K562 (cell line): ENCODE results near the gene FASTK. TPM values are rescaled to one million over a fixed set of nuclear protein-coding genes. Genes with fewer than 3 reads are reported as not detected.
A peak's percentile ranks its signal among the peaks of the same experiment; 100 is the strongest.

Experiments used
- ATF4 ChIP-seq: fragments of 450-650 bp; formaldehyde crosslinking; IDR thresholded peaks from 2 replicates; pipeline ENCODE4 v1.4.0; 2022; ENCODE audit warnings: mild to moderate bottlenecking, moderate library complexity
- CHAMP1 ChIP-seq: fragments of 450-650 bp; IDR thresholded peaks from 2 replicates; pipeline ENCODE4 v1.6.1; 2016; ENCODE audit warnings: mild to moderate bottlenecking
- CUX1 ChIP-seq: fragments of 200-800 bp; sonication (Bioruptor generic); IDR thresholded peaks from 2 replicates; pipeline ENCODE4 v1.6.1; 2016; ENCODE audit warnings: missing genetic modification characterization, missing compliant biosample characterization
- EHMT2 ChIP-seq: fragments of 450-650 bp; IDR thresholded peaks from 2 replicates; pipeline ENCODE4 v1.6.1; 2018; ENCODE audit warnings: antibody characterized with exemption
- MAX ChIP-seq: sonication (generic); formaldehyde crosslinking; IDR thresholded peaks from 2 replicates; pipeline ENCODE4 v1.9.0; 2022; ENCODE audit warnings: mild to moderate bottlenecking, missing genetic modification reagents
- NR1H2 ChIP-seq: sonication (generic); formaldehyde crosslinking; IDR thresholded peaks from 2 replicates; pipeline ENCODE4 v1.4.0; 2020; ENCODE audit warnings: mild to moderate bottlenecking, missing genetic modification reagents
- NR2C2 ChIP-seq, 2 experiments: fragments of 200-800 bp in 1 of 2; sonication (Bioruptor generic) in 1 of 2; sonication (generic) in 1 of 2; formaldehyde crosslinking in 1 of 2; IDR thresholded peaks; 2 replicates each; pipeline versions ENCODE4 v1.6.1 to v1.8.0; 2016 to 2022; ENCODE audit warnings: mild to moderate bottlenecking in 1 of 2, missing compliant biosample characterization in 1 of 2, missing genetic modification characterization in 1 of 2, missing genetic modification reagents in 1 of 2
- RBBP5 ChIP-seq: fragments of 200-600 bp; sonication (generic); IDR thresholded peaks from 2 replicates; pipeline ENCODE4 v1.6.1; 2012; ENCODE audit warnings: borderline replicate concordance, mild to moderate bottlenecking, low read length, control low read depth, inconsistent platforms; ENCODE audit not compliant: insufficient read depth, poor library complexity, severe bottlenecking
- STAG1 ChIP-seq: sonication (generic); formaldehyde crosslinking; IDR thresholded peaks from 2 replicates; pipeline ENCODE4 v1.5.0; 2020; ENCODE audit warnings: missing genetic modification reagents, borderline replicate concordance
- THRB ChIP-seq: fragments of 450-650 bp; formaldehyde crosslinking; conservative IDR thresholded peaks from 2 replicates; pipeline ENCODE4 v1.4.0; 2022; ENCODE audit warnings: mild to moderate bottlenecking, missing genetic modification characterization
- TOE1 ChIP-seq, 2 experiments: fragments of 450-650 bp in 1 of 2; sonication (generic) in 1 of 2; formaldehyde crosslinking in 1 of 2; IDR thresholded peaks; 2 replicates each; pipeline versions ENCODE4 v1.7.1 to v1.8.0; 2016 to 2022; ENCODE audit warnings: borderline replicate concordance in 2 of 2, mild to moderate bottlenecking in 2 of 2, antibody characterized with exemption in 1 of 2, inconsistent platforms in 1 of 2, low read depth in 1 of 2, missing genetic modification reagents in 1 of 2, moderate library complexity in 1 of 2
- ZBTB7A ChIP-seq: IDR thresholded peaks from 2 replicates; pipeline ENCODE4 v1.6.1; 2011; ENCODE audit warnings: low read depth, mild to moderate bottlenecking, low read length, moderate library complexity, borderline replicate concordance; ENCODE audit not compliant: control insufficient read depth
- ZNF134 ChIP-seq: fragments of 250-450 bp; sonication (Bioruptor Pico); conservative IDR thresholded peaks from 2 replicates; pipeline ENCODE4 v1.4.0; 2020
- ZNF263 ChIP-seq: sonication (generic); formaldehyde crosslinking; IDR thresholded peaks from 2 replicates; pipeline ENCODE4 v1.8.0; 2022; ENCODE audit warnings: mild to moderate bottlenecking, missing genetic modification reagents, borderline replicate concordance
- polyA plus RNA-seq, 8 experiments: library from polyadenylated mRNA; depleted of rRNA in 4 of 8; stranded (reverse) in 5 of 8; unstranded in 3 of 8; fragments of >200 nt; fragmentation: Nextera tagmentation in 2 of 8; fragmentation: Illumina TruSeq in 1 of 8; extraction: Ambion mirVana in 2 of 8; extraction: Trizol in 1 of 8; gene quantifications; 2 replicates each; pipeline versions ENCODE4 v1.2.1 to v1.2.3, GENCODE V29; 2011 to 2014; ENCODE audit warnings: inconsistent platforms in 1 of 8, missing spikeins in 1 of 8
- total RNA-seq, 7 experiments: library from RNA; depleted of rRNA in 6 of 7; stranded (reverse); fragments of >200 nt in 6 of 7; fragmentation: Illumina TruSeq in 2 of 7; extraction: Trizol in 2 of 7; gene quantifications; 2 replicates each; pipeline versions ENCODE4 v1.2.1 to v1.2.3, GENCODE V29; 2011 to 2021; ENCODE audit warnings: low replicate concordance in 1 of 7

Gene FASTK
- total and polyA plus RNA-seq, 9 of the 15 experiments (the other 6 are each of a cell fraction or from before 2014, with no cell fraction given), result 0.51 to 150 (median 48.2) TPM

- TF ChIP-seq CHAMP1 (no peak), EHMT2 (no peak), TOE1 (IDR thresholded peaks at IDR 0.05; ENCODE audit: borderline replicate concordance) (peak; percentile 56; the same call in 1 of the 2 replicates), TOE1 (CRISPR knock-in tag; IDR thresholded peaks at IDR 0.05; ENCODE audit: borderline replicate concordance, low read depth) (no peak), ZNF263 (CRISPR knock-in tag) (no peak), CUX1 (CRISPR knock-in tag) (no peak), ZNF134 (CRISPR knock-in tag) (no peak), ZBTB7A (peak; percentile 85), STAG1 (CRISPR knock-in tag) (no peak), ATF4 (CRISPR knock-in tag) (no peak), NR1H2 (peak; percentile 91; the same call in 1 of the 2 replicates), NR2C2 (CRISPR knock-in tag; IDR thresholded peaks at IDR 0.05) (peak; percentile 76; the same call in 1 of the 2 replicates), NR2C2 (tag; IDR thresholded peaks at IDR 0.05) (peak; percentile 93), RBBP5 (no peak), MAX (CRISPR knock-in tag) (peak; percentile 44; the same call in 1 of the 2 replicates), THRB (CRISPR knock-in tag) (0 out of 2 replicates have a peak, but pooled peaks have one; percentile 51)
Observed at GRCh38 chr7:151057989-151058780, 22.4 kb downstream of the FASTK start (continued).
